Activated B cell treated with CpG ODN at 0.5 μM for 24 hours (primary cell): Measurements from ENCODE around the gene USH1C. TPM values are rescaled to one million over a fixed set of nuclear protein-coding genes. Genes with fewer than 3 reads are reported as not detected.

Experiments
- ATAC-seq: fragments of 200-7000 bp; cut with Tn5 transposase; one replicate; pipeline ENCODE4 v1.10.0; 2021; ENCODE audit warnings: low read depth, mild to moderate bottlenecking, moderate library complexity
- CTCF ChIA-PET: fragments of 350-600 bp; sonication (Branson Sonifier 250); formaldehyde crosslinking; loops from one replicate; lab custom pipeline; 2021; ENCODE audit warnings: antibody characterized with exemption; lab: Charles Lee
- POLR2A ChIA-PET: fragments of 350-600 bp; sonication (Branson Sonifier 250); formaldehyde crosslinking; loops from one replicate; lab custom pipeline; 2021; ENCODE audit warnings: antibody characterized with exemption; lab: Charles Lee
- DNase-seq: peaks from one replicate; pipeline ENCODE4 v3.0.0; 2022
- H3K27ac Mint-ChIP-seq: one replicate; pipeline ENCODE4 v1.8.0; 2020; ENCODE audit warnings: mixed read lengths
- H3K27me3 Mint-ChIP-seq: one replicate; pipeline ENCODE4 v1.8.0; 2021; ENCODE audit warnings: mixed read lengths
- H3K36me3 Mint-ChIP-seq: one replicate; pipeline ENCODE4 v1.8.0; 2021; ENCODE audit warnings: low read depth, mixed read lengths
- H3K4me1 Mint-ChIP-seq: one replicate; pipeline ENCODE4 v1.8.0; 2021; ENCODE audit warnings: mixed read lengths
- H3K4me3 Mint-ChIP-seq: one replicate; pipeline ENCODE4 v1.8.0; 2020; ENCODE audit warnings: mild to moderate bottlenecking, mixed read lengths
- H3K9me3 Mint-ChIP-seq: one replicate; pipeline ENCODE4 v1.8.0; 2020; ENCODE audit warnings: mixed read lengths
- intact Hi-C: fragments of 100-400 bp; cut with micrococcal nuclease; formaldehyde crosslinking; loops from one replicate; pipeline ENCODE4 v1.15.1; 2024
- total RNA-seq: library from RNA; stranded (reverse); gene quantifications from 2 replicates; pipeline ENCODE4 v1.2.3, GENCODE V29; 2022
- TF ChIP-seq, protein P1 (sequence below): fragments of 200-600 bp; IDR thresholded peaks from one replicate; pipeline ENCODE4 v1.8.0; 2022; ENCODE audit warnings: antibody characterized with exemption, mild to moderate bottlenecking

Gene USH1C
- total RNA-seq, 1 donor from 2014 or later: not detected

DNA sequence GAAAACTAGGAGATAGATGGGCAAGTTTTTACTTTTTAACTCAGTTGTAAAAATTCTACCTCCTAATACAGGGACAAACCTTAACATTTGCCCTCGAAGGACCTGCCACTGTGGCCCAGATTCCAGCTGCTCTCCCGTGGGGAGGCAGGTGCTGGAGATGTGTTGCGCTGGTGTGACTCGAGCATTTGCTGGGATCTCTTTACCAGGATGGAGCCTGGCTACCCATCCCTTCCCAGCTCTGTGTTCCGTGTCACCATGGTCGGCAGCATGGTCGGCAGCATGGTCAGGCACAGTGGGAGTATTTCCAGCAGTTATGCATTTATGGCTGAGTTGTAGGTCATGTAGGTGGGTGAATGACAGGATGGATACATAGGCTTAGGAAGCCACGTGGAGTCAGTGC lies 44.0 kb upstream of the USH1C start:
- TF ChIP-seq, protein P1, sequence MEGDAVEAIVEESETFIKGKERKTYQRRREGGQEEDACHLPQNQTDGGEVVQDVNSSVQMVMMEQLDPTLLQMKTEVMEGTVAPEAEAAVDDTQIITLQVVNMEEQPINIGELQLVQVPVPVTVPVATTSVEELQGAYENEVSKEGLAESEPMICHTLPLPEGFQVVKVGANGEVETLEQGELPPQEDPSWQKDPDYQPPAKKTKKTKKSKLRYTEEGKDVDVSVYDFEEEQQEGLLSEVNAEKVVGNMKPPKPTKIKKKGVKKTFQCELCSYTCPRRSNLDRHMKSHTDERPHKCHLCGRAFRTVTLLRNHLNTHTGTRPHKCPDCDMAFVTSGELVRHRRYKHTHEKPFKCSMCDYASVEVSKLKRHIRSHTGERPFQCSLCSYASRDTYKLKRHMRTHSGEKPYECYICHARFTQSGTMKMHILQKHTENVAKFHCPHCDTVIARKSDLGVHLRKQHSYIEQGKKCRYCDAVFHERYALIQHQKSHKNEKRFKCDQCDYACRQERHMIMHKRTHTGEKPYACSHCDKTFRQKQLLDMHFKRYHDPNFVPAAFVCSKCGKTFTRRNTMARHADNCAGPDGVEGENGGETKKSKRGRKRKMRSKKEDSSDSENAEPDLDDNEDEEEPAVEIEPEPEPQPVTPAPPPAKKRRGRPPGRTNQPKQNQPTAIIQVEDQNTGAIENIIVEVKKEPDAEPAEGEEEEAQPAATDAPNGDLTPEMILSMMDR: no peak
- intact Hi-C loops: no loop called here
- CTCF ChIA-PET: no interaction called here
- ATAC-seq (no peak), DNase-seq (peak; percentile 2)
- H3K36me3 Mint-ChIP-seq: no peaks in the 10 kb centered on the region
- H3K9me3 Mint-ChIP-seq: no peaks in the 10 kb centered on the region
- no peak overlapping the region for H3K4me3 Mint-ChIP-seq
- no peak overlapping the region for H3K27ac Mint-ChIP-seq
- POLR2A ChIA-PET: no interaction called here
- H3K27me3 Mint-ChIP-seq: peaks cover 4% of the 10 kb centered on the region
- no peaks in the 10 kb centered on the region for H3K4me1 Mint-ChIP-seq

GRCh38 chr11:17585911-17586695 lies 41.9 kb upstream of the USH1C start:
- Mint-ChIP-seq H3K36me3 (no peaks in the 10 kb centered on the region), H3K27me3 (peaks cover 3% of the 10 kb centered on the region), H3K27ac (no peak overlapping the region), H3K4me3 (no peak overlapping the region), H3K9me3 (peaks cover 4% of the 10 kb centered on the region), H3K4me1 (no peaks in the 10 kb centered on the region)
- ATAC-seq (no peak), DNase-seq (peak; percentile 3)
- CTCF ChIA-PET: no interaction called here
- POLR2A ChIA-PET: no interaction called here
- TF ChIP-seq, protein P1: no peak
- intact Hi-C loops: no loop called here

- Mint-ChIP-seq H3K4me3 (no peak overlapping the region), H3K36me3 (no peaks in the 10 kb centered on the region), H3K4me1 (no peaks in the 10 kb centered on the region), H3K9me3 (peaks cover 4% of the 10 kb centered on the region), H3K27ac (no peak overlapping the region), H3K27me3 (peaks cover 10% of the 10 kb centered on the region)
- TF ChIP-seq, protein P1: no peak
- intact Hi-C loops: no loop called here
- no peak for DNase-seq
- ATAC-seq: no peak
- ChIA-PET CTCF (no interaction called here), POLR2A (no interaction called here)
These were observed 37.5 kb upstream of the USH1C start for GRCh38 chr11:17581732-17582053.

GRCh38 chr11:17581036-17581731 lies 37.0 kb upstream of the USH1C start:
- TF ChIP-seq, protein P1: no peak
- Mint-ChIP-seq H3K36me3 (no peaks in the 10 kb centered on the region), H3K4me1 (no peaks in the 10 kb centered on the region), H3K4me3 (no peak overlapping the region), H3K27ac (no peak overlapping the region), H3K9me3 (peaks cover 4% of the 10 kb centered on the region), H3K27me3 (peaks cover 10% of the 10 kb centered on the region)
- CTCF ChIA-PET: no interaction called here
- POLR2A ChIA-PET: no interaction called here
- intact Hi-C loops: no loop called here
- no peak for ATAC-seq
- DNase-seq: no peak

DNA sequence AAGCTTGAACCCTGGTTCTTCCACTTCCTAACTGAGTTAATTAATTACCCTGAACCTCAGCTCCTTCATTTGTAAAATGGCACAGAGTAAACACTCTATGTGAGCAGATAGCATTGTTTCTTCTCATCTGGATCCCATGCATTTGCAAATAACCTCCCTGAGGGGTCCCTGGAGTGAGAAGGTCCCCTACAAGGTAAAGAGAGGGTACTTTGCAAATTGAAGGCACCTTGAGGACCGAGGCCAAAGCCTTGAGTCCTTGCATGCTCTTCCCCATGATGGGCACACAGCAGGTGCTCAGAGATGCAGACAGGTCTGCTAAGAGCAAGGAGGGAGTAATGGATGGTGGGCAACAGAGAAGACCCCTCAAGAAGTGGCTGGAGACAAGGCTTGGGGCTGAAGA lies 36.1 kb upstream of the USH1C start:
- Mint-ChIP-seq H3K27ac (no peak overlapping the region), H3K4me1 (no peaks in the 10 kb centered on the region), H3K9me3 (peaks cover 4% of the 10 kb centered on the region), H3K36me3 (no peaks in the 10 kb centered on the region), H3K27me3 (peaks cover 10% of the 10 kb centered on the region), H3K4me3 (no peak overlapping the region)
- intact Hi-C loops: no loop called here
- TF ChIP-seq, protein P1: no peak
- ChIA-PET CTCF (no interaction called here), POLR2A (no interaction called here)
- DNase-seq (no peak), ATAC-seq (no peak)
